ENCODE data around the gene REC8. TPM values are rescaled to one million over a fixed set of nuclear protein-coding genes. Genes with fewer than 3 reads are reported as not detected.

REC8 gene
- total RNA-seq, 1 experiment from 2014 or later = 58.0 TPM

DNA sequence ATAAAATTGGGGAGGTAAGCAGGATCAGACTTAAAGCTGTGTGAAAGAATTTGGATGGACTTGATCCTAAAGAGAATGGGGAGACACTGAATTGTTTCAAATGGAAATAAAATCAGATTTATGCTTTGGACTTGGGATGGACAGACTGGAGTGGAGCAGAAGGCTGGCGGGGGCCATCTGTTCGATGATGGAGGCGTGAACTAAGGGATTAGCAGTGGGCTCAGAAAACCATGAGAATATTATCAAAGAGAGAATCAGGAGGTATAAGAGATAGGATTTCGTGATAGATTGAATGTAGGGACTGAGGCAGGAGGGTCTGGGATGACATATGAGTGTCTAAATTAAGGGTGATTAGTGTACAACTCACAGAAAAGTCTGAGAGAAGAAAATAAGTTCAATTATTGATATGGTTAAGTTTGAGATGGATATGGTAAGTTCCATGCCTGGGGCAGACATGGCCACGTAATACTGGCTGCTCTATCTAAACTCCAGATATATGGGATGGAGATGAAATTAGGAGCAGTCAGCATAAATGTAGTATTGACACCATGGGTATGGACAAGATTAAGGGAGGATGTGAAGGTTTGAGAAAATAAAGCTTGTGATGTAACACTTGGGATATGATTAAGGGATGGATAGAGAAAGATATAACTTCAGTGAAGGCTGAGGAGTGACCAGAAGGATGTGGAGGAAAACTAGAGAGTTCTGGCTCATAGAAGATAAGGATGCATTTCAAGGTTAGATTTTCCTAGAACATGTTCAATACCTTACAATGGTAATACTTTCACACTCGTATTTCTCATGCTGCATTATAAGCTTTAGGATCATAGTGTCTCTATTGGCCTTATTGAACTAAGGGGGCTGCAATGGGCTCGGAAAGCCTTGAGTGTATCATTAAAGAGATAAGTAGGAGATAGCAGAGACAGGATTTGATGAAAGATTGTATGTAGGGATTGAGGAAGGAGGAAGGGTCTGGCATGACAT lies 32.6 kb downstream of the REC8 start:
- Mint-ChIP-seq H3K36me3 (ENCODE audit: insufficient read depth in 1 of 3, low read depth in 3 of 3) (peaks cover 52 to 83% (median 74%) of the 10 kb centered on the region in 3 experiments), H3K27ac (peak overlapping the region in 2 of 3 experiments; percentile 2 to 19; a peak in 4 of 7 replicates), H3K27me3 (ENCODE audit: low read depth) (no peaks in the 10 kb centered on the region), H3K9me3 (peaks cover 8 to 15% of the 10 kb centered on the region in 2 experiments), H3K4me1 (peaks cover 22 to 31% of the 10 kb centered on the region in 2 experiments), H3K4me3 (peak overlapping the region in 1 of 2 experiments; percentile 2; a peak in 3 of 5 replicates)
- Histone ChIP-seq H3T11ph (ENCODE audit: low read length) (no peak overlapping the region), H3K4me1 (ENCODE audit: insufficient read depth, low read length) (peaks cover 5% of the 10 kb centered on the region; the same call in 1 of the 2 replicates), H2BK5ac (ENCODE audit: insufficient read length, low read length) (no peak overlapping the region), H4K5ac (ENCODE audit: insufficient read length, low read depth, low read length) (no peak overlapping the region), H2BK12ac (ENCODE audit: insufficient read length, low read depth, low read length) (no peak overlapping the region), H3K4me2 (ENCODE audit: insufficient read depth, insufficient read length, low read length) (no peak overlapping the region), H3K9me3 (ENCODE audit: control insufficient read depth, low read depth, low read length) (peaks cover 5% of the 10 kb centered on the region), H4K8ac (replicated peaks; ENCODE audit: insufficient read length, low read depth, low read length) (no peak overlapping the region), H2AK5ac (ENCODE audit: insufficient read length, low read length) (no peak overlapping the region), H2BK120ac (ENCODE audit: low read depth, low read length, poor library complexity, severe bottlenecking) (peak overlapping the region; percentile 3), H2BK15ac (ENCODE audit: low read depth, low read length) (no peak overlapping the region), H2AFZ (ENCODE audit: low read length) (no peak overlapping the region), H3K27me3 (ENCODE audit: insufficient read depth, low read length) (no peaks in the 10 kb centered on the region), H3K79me1 (ENCODE audit: insufficient read depth, low read depth, low read length, poor library complexity, severe bottlenecking) (no peaks in the 10 kb centered on the region), H3K14ac (ENCODE audit: insufficient read depth, low read length) (no peak overlapping the region), H2BK20ac (ENCODE audit: low read depth, low read length, poor library complexity, severe bottlenecking) (no peak overlapping the region), H3K27ac (ENCODE audit: insufficient read length, low read depth, low read length) (no peak overlapping the region), H4K91ac (ENCODE audit: insufficient read length, low read depth, low read length) (no peak overlapping the region), H3K9ac (ENCODE audit: extremely low read depth, insufficient read length, low read length) (no peak overlapping the region), H3K23ac (ENCODE audit: insufficient read length, low read depth, low read length) (no peak overlapping the region), H4K20me1 (ENCODE audit: control insufficient read depth, insufficient read depth, insufficient read length) (no peaks in the 10 kb centered on the region), H3K4ac (ENCODE audit: low read depth, low read length) (no peak overlapping the region), H3K18ac (ENCODE audit: insufficient read length, low read depth, low read length) (no peak overlapping the region), H3K79me2 (ENCODE audit: insufficient read depth, low read length) (no peaks in the 10 kb centered on the region), H3K56ac (ENCODE audit: insufficient read length, low read depth, low read length) (no peak overlapping the region), H3K23me2 (ENCODE audit: insufficient read length, low read depth, low read length, poor library complexity, severe bottlenecking) (no peaks in the 10 kb centered on the region)
- TF ChIP-seq, protein P1, sequence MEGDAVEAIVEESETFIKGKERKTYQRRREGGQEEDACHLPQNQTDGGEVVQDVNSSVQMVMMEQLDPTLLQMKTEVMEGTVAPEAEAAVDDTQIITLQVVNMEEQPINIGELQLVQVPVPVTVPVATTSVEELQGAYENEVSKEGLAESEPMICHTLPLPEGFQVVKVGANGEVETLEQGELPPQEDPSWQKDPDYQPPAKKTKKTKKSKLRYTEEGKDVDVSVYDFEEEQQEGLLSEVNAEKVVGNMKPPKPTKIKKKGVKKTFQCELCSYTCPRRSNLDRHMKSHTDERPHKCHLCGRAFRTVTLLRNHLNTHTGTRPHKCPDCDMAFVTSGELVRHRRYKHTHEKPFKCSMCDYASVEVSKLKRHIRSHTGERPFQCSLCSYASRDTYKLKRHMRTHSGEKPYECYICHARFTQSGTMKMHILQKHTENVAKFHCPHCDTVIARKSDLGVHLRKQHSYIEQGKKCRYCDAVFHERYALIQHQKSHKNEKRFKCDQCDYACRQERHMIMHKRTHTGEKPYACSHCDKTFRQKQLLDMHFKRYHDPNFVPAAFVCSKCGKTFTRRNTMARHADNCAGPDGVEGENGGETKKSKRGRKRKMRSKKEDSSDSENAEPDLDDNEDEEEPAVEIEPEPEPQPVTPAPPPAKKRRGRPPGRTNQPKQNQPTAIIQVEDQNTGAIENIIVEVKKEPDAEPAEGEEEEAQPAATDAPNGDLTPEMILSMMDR (conservative IDR thresholded peaks at IDR 0.05) = no peak
- no peak for DNase-seq
- WGBS (ENCODE audit: extremely low coverage, insufficient read length, low lambda C conversion rate) = no CpG with 5 or more reads among the region's 7 CpGs
